Measurements from ENCODE around the gene TRRAP. TPM values are rescaled to one million over a fixed set of nuclear protein-coding genes. Genes with fewer than 3 reads are reported as not detected.

The TRRAP gene
- total and polyA plus RNA-seq, 4 donors = 4.3 to 22.7 (median 10.1) TPM

- peaks cover 7 to 37% (median 18%) of the 10 kb centered on the region in 4 donors for H3K36me3 ChIP-seq (ENCODE audit: control insufficient read depth in 4 of 4, insufficient read depth in 3 of 4, low read depth in 1 of 4, low read length in 3 of 4)
- no peaks in the 10 kb centered on the region for H3K27me3 ChIP-seq (ENCODE audit: control insufficient read depth in 4 of 4, insufficient read depth in 4 of 4, low read length in 3 of 4)
- no peak overlapping the region for H3K4me3 ChIP-seq (ENCODE audit: low read depth in 1 of 3, low read length in 3 of 3)
- H3K9me3 ChIP-seq (ENCODE audit: control insufficient read depth in 4 of 4, low read length in 3 of 4) = no peaks in the 10 kb centered on the region
- no peak overlapping the region for H3K9ac ChIP-seq (ENCODE audit: low read depth in 1 of 2, low read length in 2 of 2)
- H3K4me1 ChIP-seq (ENCODE audit: control insufficient read depth in 4 of 4, insufficient read depth in 4 of 4, low read length in 3 of 4) = peaks cover 4 to 17% (median 14%) of the 10 kb centered on the region in 4 donors
- no peak for DNase-seq (ENCODE audit: low spot score)
- 93% methylated on average over 9 of the region's 9 CpGs for WGBS
- TF ChIP-seq FOXA1 (IDR thresholded peaks at IDR 0.05) (no peak), EGR1 (IDR thresholded peaks at IDR 0.05; ENCODE audit: low read depth in 2 of 2) (no peak), JUND (IDR thresholded peaks at IDR 0.05) (no peak), RAD21 (IDR thresholded peaks at IDR 0.05) (no peak), RXRA (IDR thresholded peaks at IDR 0.05) (no peak), GABPA (IDR thresholded peaks at IDR 0.05 in 1 of 2, conservative IDR thresholded peaks at IDR 0.05 in 1 of 2) (no peak), HNF4A (conservative IDR thresholded peaks at IDR 0.05) (no peak), ATF3 (IDR thresholded peaks at IDR 0.05) (no peak), YY1 (IDR thresholded peaks at IDR 0.05) (no peak), HNF4G (IDR thresholded peaks at IDR 0.05) (no peak), NR2F2 (IDR thresholded peaks at IDR 0.05) (no peak), FOXA2 (IDR thresholded peaks at IDR 0.05) (no peak), TAF1 (conservative IDR thresholded peaks at IDR 0.05) (no peak), SP1 (IDR thresholded peaks at IDR 0.05) (no peak), CTCF (IDR thresholded peaks at IDR 0.05; ENCODE audit: low read depth, low read length, missing input control) (no peak), REST (IDR thresholded peaks at IDR 0.05) (no peak)
- TF ChIP-seq, protein P1, sequence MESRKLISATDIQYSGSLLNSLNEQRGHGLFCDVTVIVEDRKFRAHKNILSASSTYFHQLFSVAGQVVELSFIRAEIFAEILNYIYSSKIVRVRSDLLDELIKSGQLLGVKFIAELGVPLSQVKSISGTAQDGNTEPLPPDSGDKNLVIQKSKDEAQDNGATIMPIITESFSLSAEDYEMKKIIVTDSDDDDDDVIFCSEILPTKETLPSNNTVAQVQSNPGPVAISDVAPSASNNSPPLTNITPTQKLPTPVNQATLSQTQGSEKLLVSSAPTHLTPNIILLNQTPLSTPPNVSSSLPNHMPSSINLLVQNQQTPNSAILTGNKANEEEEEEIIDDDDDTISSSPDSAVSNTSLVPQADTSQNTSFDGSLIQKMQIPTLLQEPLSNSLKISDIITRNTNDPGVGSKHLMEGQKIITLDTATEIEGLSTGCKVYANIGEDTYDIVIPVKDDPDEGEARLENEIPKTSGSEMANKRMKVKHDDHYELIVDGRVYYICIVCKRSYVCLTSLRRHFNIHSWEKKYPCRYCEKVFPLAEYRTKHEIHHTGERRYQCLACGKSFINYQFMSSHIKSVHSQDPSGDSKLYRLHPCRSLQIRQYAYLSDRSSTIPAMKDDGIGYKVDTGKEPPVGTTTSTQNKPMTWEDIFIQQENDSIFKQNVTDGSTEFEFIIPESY (IDR thresholded peaks at IDR 0.05) = no peak
- TF ChIP-seq, protein P2, sequence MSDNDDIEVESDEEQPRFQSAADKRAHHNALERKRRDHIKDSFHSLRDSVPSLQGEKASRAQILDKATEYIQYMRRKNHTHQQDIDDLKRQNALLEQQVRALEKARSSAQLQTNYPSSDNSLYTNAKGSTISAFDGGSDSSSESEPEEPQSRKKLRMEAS (IDR thresholded peaks at IDR 0.05) = no peak
- no peak overlapping the region for H3K27ac ChIP-seq (ENCODE audit: low read depth in 1 of 2, low read length in 2 of 2)
Observed at GRCh38 chr7:98881561-98882315, 3.4 kb downstream of the TRRAP start.
